PC-9 (cell line): ENCODE measurements around the gene PLD2.

ENCODE experiments used
- CTCF ChIP-seq: fragments of 200-600 bp; sonication (generic); conservative IDR thresholded peaks from 2 replicates; pipeline ENCODE4 v1.6.1; 2017; ENCODE audit warnings: mixed run types, antibody characterized with exemption, mild to moderate bottlenecking, moderate library complexity
- EZH2 ChIP-seq: fragments of 200-600 bp; sonication (generic); IDR thresholded peaks from 2 replicates; pipeline ENCODE4 v1.8.0; 2017; ENCODE audit warnings: antibody characterized with exemption, low read depth

DNA sequence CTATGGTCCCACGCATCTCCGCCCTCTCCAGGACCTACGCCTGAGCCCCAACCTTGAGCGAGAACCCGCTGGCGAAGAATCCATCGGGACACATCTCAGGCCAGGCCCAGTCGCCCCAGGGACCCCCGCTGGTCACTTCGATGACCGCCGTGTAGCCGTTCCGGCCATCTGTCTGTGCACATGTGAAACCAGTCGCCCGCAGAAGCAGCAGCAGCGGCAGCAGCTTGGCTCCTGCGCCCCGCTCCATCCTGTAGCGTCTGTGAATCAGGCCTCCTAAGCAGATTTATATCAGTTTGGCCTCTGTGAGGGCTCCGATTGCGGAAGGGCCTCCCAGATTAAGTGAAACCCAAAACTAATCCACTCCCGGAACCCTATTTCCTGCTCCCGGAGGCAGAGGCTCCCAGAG, 20.8 kb upstream of the PLD2 start, which contains the start of gene VMO1:
- no peak for TF ChIP-seq CTCF
- no peak for TF ChIP-seq EZH2
